Measurements from ENCODE around the gene GJC1. TPM values are rescaled to one million over a fixed set of nuclear protein-coding genes. Genes with fewer than 3 reads are reported as not detected.

Gene GJC1
- total and polyA plus RNA-seq, 9 donors = 1.3 to 18.4 (median 4.3) TPM

GRCh38 chr17:44865931-44866330 is 35.8 kb upstream of the GJC1 start:
- WGBS, 3 donors = 74 to 82% (median 76%) methylated on average over 6 of the region's 6 CpGs
- no peaks in the 10 kb centered on the region for H3K4me1 ChIP-seq (ENCODE audit: insufficient read depth)
- H3K9me3 ChIP-seq = no peaks in the 10 kb centered on the region
- H3K36me3 ChIP-seq = no peaks in the 10 kb centered on the region
- no peaks in the 10 kb centered on the region for H3K27me3 ChIP-seq
- no peak for DNase-seq
- no peak overlapping the region for H3K4me3 ChIP-seq
- TF ChIP-seq POLR2A (IDR thresholded peaks at IDR 0.05) (no peak), EP300 (IDR thresholded peaks at IDR 0.05) (no peak), CTCF (IDR thresholded peaks at IDR 0.05) (no peak)
- intact Hi-C loops (cut with DNase I) = loop anchor here in 3 of 4 donors (1.0 to 5.0 kb wide), 3 partner anchors 89 to 92 kb away; no protein-coding TSS in a partner anchor
- H3K27ac ChIP-seq = no peak overlapping the region

- no peak overlapping the region for H3K4me3 ChIP-seq
- 7 to 14% (median 10%) methylated on average over 1 of the region's 1 CpG for whole genome bisulfite sequencing, 3 donors
- no peaks in the 10 kb centered on the region for H3K9me3 ChIP-seq
- intact Hi-C loops (cut with DNase I) = loop anchor here in 3 of 4 donors (1.0 to 5.0 kb wide), 3 partner anchors 88 to 91 kb away; no protein-coding TSS in a partner anchor
- TF ChIP-seq EP300 (IDR thresholded peaks at IDR 0.05) = no peak
- TF ChIP-seq CTCF (IDR thresholded peaks at IDR 0.05) = peak; percentile 58 to 78 (median 62)
- peak; percentile 33 to 61 (median 59) for DNase-seq
- no peaks in the 10 kb centered on the region for H3K27me3 ChIP-seq
- no peaks in the 10 kb centered on the region for H3K36me3 ChIP-seq
- no peaks in the 10 kb centered on the region for H3K4me1 ChIP-seq (ENCODE audit: insufficient read depth)
- no peak overlapping the region for H3K27ac ChIP-seq
These were observed 35.2 kb upstream of the GJC1 start for GRCh38 chr17:44865231-44865660.

- no peaks in the 10 kb centered on the region for H3K4me1 ChIP-seq (ENCODE audit: insufficient read depth)
- no peaks in the 10 kb centered on the region for H3K9me3 ChIP-seq
- H3K36me3 ChIP-seq = no peaks in the 10 kb centered on the region
- DNase-seq = no peak
- H3K27me3 ChIP-seq = no peaks in the 10 kb centered on the region
- H3K4me3 ChIP-seq = no peak overlapping the region
- no peak overlapping the region for H3K27ac ChIP-seq
- WGBS, 3 donors = 55 to 67% (median 62%) methylated on average over 10 of the region's 10 CpGs
- intact Hi-C loops (cut with DNase I) = loop anchor here in 3 of 4 donors (1.0 to 5.0 kb wide), 3 partner anchors 88 to 91 kb away; no protein-coding TSS in a partner anchor
- TF ChIP-seq EP300 (IDR thresholded peaks at IDR 0.05) = no peak
- TF ChIP-seq CTCF (IDR thresholded peaks at IDR 0.05) = no peak
- TF ChIP-seq POLR2A (IDR thresholded peaks at IDR 0.05) = no peak
These were observed 34.7 kb upstream of the GJC1 start for GRCh38 chr17:44864831-44865230.

- H3K36me3 ChIP-seq = no peaks in the 10 kb centered on the region
- intact Hi-C loops (cut with DNase I) = loop anchor here in 1 of 4 donors (2.0 kb wide), 1 partner anchor 84 kb away; no protein-coding TSS in a partner anchor
- no peak overlapping the region for H3K27ac ChIP-seq
These were observed 33.2 kb upstream of the GJC1 start for GRCh38 chr17:44863061-44863918.

More at GRCh38 chr17:44863061-44863918, 33.2 kb upstream of the GJC1 start:
- TF ChIP-seq EP300 (IDR thresholded peaks at IDR 0.05) (no peak), CTCF (IDR thresholded peaks at IDR 0.05) (no peak), POLR2A (IDR thresholded peaks at IDR 0.05) (no peak)
- WGBS, 3 donors = 58 to 76% (median 63%) methylated on average over 12 of the region's 12 CpGs
- no peak overlapping the region for H3K4me3 ChIP-seq
- no peaks in the 10 kb centered on the region for H3K4me1 ChIP-seq (ENCODE audit: insufficient read depth)
- no peaks in the 10 kb centered on the region for H3K9me3 ChIP-seq
- no peaks in the 10 kb centered on the region for H3K27me3 ChIP-seq
- no peak for DNase-seq

All from ovary (tissue), 9 donors.